A673 (cell line): ENCODE data around the gene SSNA1. TPM values are rescaled to one million over a fixed set of nuclear protein-coding genes. Genes with fewer than 3 reads are reported as not detected.

Experiments
- BruUV-seq: library from RNA; stranded (reverse); fragments of 400-500 nt; replicated peaks from 2 replicates; lab custom pipeline; 2021; lab: Mats Ljungman, UMichigan
- CTCF ChIA-PET: fragments of 300-600 bp; sonication (Branson Sonifier 250); formaldehyde crosslinking; loops from one replicate; lab custom pipeline; 2022; ENCODE audit warnings: antibody characterized with exemption; lab: Charles Lee
- POLR2A ChIA-PET: fragments of 300-600 bp; sonication (Branson Sonifier 250); formaldehyde crosslinking; loops from one replicate; lab custom pipeline; 2022; ENCODE audit warnings: antibody characterized with exemption; ENCODE audit not compliant: low non-redundant PET; lab: Charles Lee
- DNase-seq: peaks from one replicate; pipeline ENCODE4 v3.0.0-alpha.2; 2015; ENCODE audit warnings: low spot score
- H3K27ac ChIP-seq: fragments of 200-600 bp; sonication (generic); 2 replicates; pipeline ENCODE4 v1.5.1; 2016; ENCODE audit warnings: mixed run types, low read depth, mild to moderate bottlenecking, mixed read lengths, antibody characterized with exemption, low read length; ENCODE audit not compliant: poor library complexity, severe bottlenecking
- H3K27me3 ChIP-seq: fragments of 200-600 bp; sonication (generic); replicated peaks from 2 replicates; pipeline ENCODE4 v1.6.1; 2017; ENCODE audit warnings: mixed run types, low read depth, mild to moderate bottlenecking, mixed read lengths, antibody characterized with exemption, low read length; ENCODE audit not compliant: insufficient read depth, poor library complexity
- H3K36me3 ChIP-seq: fragments of 200-600 bp; sonication (generic); 2 replicates; pipeline ENCODE4 v1.6.1; 2016; ENCODE audit warnings: mixed run types, mild to moderate bottlenecking, mixed read lengths, antibody characterized with exemption, low read length; ENCODE audit not compliant: insufficient read depth, poor library complexity, severe bottlenecking
- H3K4me1 ChIP-seq: fragments of 200-600 bp; sonication (generic); 2 replicates; pipeline ENCODE4 v1.6.1; 2017; ENCODE audit warnings: mixed run types, mild to moderate bottlenecking, mixed read lengths, antibody characterized with exemption, low read length; ENCODE audit not compliant: insufficient read depth, poor library complexity, severe bottlenecking
- H3K4me3 ChIP-seq: fragments of 200-600 bp; sonication (generic); 2 replicates; pipeline ENCODE4 v1.5.1; 2016; ENCODE audit warnings: low read depth, mixed run types, mild to moderate bottlenecking, mixed read lengths, low read length; ENCODE audit not compliant: poor library complexity, severe bottlenecking
- H3K9me3 ChIP-seq: fragments of 200-600 bp; sonication (generic); 2 replicates; pipeline ENCODE4 v1.6.1; 2016; ENCODE audit warnings: mixed run types, low read depth, mild to moderate bottlenecking, mixed read lengths, antibody characterized with exemption, low read length; ENCODE audit not compliant: poor library complexity, severe bottlenecking
- EZH2 ChIP-seq: fragments of 200-600 bp; sonication (generic); IDR thresholded peaks from 2 replicates; pipeline ENCODE4 v1.6.1; 2017; ENCODE audit warnings: borderline replicate concordance, low read depth, mild to moderate bottlenecking, mixed read lengths, antibody characterized with exemption, low read length; ENCODE audit not compliant: poor library complexity, severe bottlenecking
- intact Hi-C: fragments of 100-400 bp; cut with micrococcal nuclease; formaldehyde crosslinking; loops from one replicate; pipeline ENCODE4 v1.10.0; 2022; ENCODE audit not compliant: unreplicated experiment
- total RNA-seq: library from RNA; stranded (reverse); gene quantifications from 2 replicates; pipeline ENCODE4 v1.2.3, GENCODE V29; 2021
- TF ChIP-seq, protein P1 (sequence below): fragments of 300-800, 200-600 bp; sonication (generic); conservative IDR thresholded peaks from 2 replicates; pipeline ENCODE4 v1.5.1; 2017; ENCODE audit warnings: low read depth, mild to moderate bottlenecking, antibody characterized with exemption, low read length, moderate library complexity, mixed read lengths

SSNA1 gene
- total RNA-seq, 1 experiment from 2014 or later: 87.3 TPM

DNA sequence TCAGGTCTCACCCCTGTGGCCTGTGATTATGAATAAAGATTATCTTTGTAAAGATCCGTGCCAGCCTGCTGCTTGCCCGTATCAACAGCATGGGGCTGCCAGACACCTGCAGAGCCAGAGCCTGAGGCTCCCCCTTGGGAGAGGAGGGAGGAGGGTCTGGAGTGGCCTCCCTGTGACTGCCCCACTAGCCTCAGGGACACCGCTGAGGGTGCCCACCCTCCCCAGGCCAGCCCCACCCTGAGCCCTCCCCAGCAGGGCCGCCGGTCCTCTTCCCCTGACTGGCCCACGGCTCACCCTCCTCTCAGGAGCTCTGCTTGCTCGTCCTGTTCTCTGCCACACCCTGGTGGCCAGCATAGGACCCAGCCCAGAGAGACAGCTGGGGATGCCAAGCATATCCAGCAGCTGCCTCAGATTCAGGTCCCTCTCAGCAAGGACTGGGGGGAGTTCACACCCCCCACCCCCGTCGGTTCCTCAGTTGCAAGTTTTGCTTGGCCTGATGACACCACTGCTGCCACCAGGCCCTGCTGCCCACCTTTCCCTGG is 1.9 kb downstream of the SSNA1 start:
- TF ChIP-seq, protein P1, sequence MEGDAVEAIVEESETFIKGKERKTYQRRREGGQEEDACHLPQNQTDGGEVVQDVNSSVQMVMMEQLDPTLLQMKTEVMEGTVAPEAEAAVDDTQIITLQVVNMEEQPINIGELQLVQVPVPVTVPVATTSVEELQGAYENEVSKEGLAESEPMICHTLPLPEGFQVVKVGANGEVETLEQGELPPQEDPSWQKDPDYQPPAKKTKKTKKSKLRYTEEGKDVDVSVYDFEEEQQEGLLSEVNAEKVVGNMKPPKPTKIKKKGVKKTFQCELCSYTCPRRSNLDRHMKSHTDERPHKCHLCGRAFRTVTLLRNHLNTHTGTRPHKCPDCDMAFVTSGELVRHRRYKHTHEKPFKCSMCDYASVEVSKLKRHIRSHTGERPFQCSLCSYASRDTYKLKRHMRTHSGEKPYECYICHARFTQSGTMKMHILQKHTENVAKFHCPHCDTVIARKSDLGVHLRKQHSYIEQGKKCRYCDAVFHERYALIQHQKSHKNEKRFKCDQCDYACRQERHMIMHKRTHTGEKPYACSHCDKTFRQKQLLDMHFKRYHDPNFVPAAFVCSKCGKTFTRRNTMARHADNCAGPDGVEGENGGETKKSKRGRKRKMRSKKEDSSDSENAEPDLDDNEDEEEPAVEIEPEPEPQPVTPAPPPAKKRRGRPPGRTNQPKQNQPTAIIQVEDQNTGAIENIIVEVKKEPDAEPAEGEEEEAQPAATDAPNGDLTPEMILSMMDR: no peak; the same call in 1 of the 2 replicates
- no peak for TF ChIP-seq EZH2
- ChIA-PET CTCF (interaction anchor here (0.6 to 0.8 kb wide), 2 partner anchors 52 to 58 kb away, joined by 3 to 4 read pairs; no protein-coding TSS in a partner anchor), POLR2A (no interaction called here)
- Histone ChIP-seq H3K4me1 (peaks cover 10% of the 10 kb centered on the region), H3K9me3 (no peaks in the 10 kb centered on the region), H3K4me3 (no peak overlapping the region), H3K27me3 (no peaks in the 10 kb centered on the region), H3K36me3 (peaks cover 2% of the 10 kb centered on the region), H3K27ac (no peak overlapping the region)
- intact Hi-C loops: no loop called here
- no peak for DNase-seq
- no TSS peak for BruUV-seq

DNA sequence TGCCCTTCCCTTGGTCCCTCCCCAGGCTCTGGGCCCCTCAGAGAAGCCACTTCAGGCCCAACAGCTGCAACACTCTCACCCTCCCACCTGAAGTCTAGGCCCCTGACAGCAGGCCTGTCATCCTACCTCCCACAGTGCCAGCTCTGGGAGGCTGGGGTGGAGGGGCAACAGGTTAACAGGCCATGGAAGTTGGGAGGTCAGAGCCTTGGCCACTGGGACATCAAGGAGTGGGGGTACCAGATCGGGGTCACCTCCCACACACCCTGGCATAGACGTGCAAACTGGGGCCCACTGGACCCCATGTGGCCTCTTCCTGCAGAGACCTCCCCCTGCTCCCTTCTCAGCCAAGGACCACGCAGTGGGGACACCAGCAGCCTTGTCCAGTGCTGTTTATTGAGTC is 2.8 kb downstream of the SSNA1 start:
- intact Hi-C loops: no loop called here
- no peak for TF ChIP-seq EZH2
- TF ChIP-seq, protein P1: no peak
- H3K4me1 ChIP-seq: peaks cover 10% of the 10 kb centered on the region
- no peak overlapping the region for H3K27ac ChIP-seq
- BruUV-seq: no TSS peak
- ChIA-PET POLR2A (no interaction called here), CTCF (no interaction called here)
- peaks cover 2% of the 10 kb centered on the region for H3K36me3 ChIP-seq
- no peak for DNase-seq
- no peaks in the 10 kb centered on the region for H3K9me3 ChIP-seq
- no peaks in the 10 kb centered on the region for H3K27me3 ChIP-seq
- no peak overlapping the region for H3K4me3 ChIP-seq

DNA sequence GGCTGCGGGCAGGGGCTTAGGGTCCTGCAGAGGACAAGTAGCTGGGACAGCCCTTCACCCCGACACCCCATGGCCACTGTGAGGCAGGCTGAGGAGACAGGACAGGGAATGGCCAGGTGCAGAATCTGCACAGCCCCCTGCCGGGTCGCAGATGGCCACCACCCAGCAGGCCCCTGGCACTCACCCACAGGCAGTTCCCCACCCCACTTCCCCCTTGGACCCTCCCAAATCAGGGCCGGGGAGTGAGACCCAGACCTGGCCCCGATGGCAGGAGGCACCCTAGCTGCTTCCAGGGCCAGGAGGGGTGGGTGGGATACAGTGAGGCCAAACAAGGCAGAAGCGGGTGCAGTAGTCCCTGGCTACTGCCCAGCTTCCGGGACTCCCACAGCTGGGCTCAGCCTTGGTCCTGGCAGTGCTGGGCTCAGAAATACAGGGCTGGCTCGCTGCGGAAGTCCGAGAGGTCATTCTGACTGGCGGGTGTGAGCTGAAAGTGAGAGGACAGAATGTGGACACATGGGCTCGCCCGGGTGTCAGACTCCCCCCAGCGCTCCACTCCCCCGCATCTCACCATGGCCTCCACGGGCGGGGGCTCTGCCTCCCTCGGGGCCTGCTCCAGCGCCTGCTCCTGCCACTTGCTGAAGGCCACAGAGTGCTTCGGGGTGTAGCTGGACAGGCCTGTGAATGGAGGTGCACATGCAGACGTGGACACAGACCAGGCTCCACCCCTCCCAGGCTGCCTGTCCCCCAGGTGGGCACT is 3.4 kb downstream of the SSNA1 start:
- intact Hi-C loops: no loop called here
- Histone ChIP-seq H3K36me3 (peaks cover 2% of the 10 kb centered on the region), H3K27ac (no peak overlapping the region), H3K9me3 (no peaks in the 10 kb centered on the region), H3K4me3 (no peak overlapping the region), H3K27me3 (no peaks in the 10 kb centered on the region), H3K4me1 (peaks cover 10% of the 10 kb centered on the region)
- no peak for DNase-seq
- TF ChIP-seq EZH2: no peak
- TF ChIP-seq, protein P1: no peak
- no TSS peak for BruUV-seq
- CTCF ChIA-PET: no interaction called here
- POLR2A ChIA-PET: interaction anchor here (0.7 kb wide), 1 partner anchor 126 kb away, joined by 3 read pairs; no protein-coding TSS in a partner anchor
